Measurements from ENCODE around the gene GJB1. TPM values are rescaled to one million over a fixed set of nuclear protein-coding genes. Genes with fewer than 3 reads are reported as not detected.
"Not testable (repeated sequence)": the region's sequence is repeated elsewhere in the genome, so short reads cannot be mapped to it uniquely, and the experiment has no call there.

Gene GJB1
- total and polyA plus RNA-seq, 9 of the 15 experiments (the other 6 are each of a cell fraction or from before 2014, with no cell fraction given), result 0.11 TPM; not detected in 8

DNA sequence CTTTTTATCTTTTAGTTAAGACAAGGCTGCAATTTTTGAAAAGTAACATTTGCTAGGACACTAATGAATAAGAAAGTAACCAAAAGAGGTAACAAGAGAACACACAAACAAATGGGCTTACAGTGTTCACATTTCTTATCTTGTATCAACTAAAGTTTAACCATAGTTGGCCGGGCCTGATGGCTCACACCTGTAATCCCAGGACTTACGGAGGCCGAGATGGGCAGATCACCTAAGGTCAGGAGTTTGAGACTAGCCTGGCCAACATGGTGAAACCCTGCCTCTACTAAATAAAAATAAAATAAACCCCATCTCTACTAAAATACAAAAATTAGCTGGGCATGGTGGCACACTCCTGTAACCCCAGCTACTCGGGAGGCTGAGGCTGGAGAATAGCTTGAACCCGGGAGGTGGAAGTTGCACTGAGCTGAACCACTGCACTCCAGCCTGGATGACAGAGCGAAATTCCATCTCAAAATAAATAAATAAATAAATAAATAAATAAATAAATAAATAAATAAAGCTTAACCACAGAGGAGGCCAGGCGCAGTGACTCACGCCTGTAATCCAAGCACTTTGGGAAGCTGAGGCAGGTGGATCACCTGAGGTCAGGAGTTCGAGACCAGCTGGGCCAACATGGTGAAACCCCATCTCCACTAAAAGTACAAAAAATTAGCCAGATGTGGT, 42.3 kb upstream of the GJB1 start:
- Histone ChIP-seq H2AFZ (ENCODE audit: low read depth, low read length) (0 out of 2 replicates have a peak overlapping the region, but pooled peaks have one; percentile 72), H3K4me1 (replicated peaks in 1 of 2; ENCODE audit: control insufficient read depth in 2 of 2, insufficient read depth in 2 of 2, low read length in 2 of 2) (peaks cover 4 to 18% of the 10 kb centered on the region in 2 experiments; a peak in 3 of 5 replicates), H3K27ac (ENCODE audit: extremely low read depth, low read depth, low read length) (peak overlapping the region; percentile 97; the same call in 1 of the 3 replicates), H3K9ac (ENCODE audit: insufficient read depth in 1 of 2, low read depth in 2 of 2, low read length in 2 of 2) (peak overlapping the region in 1 of 2 experiments; percentile 96; a peak in 2 of 4 replicates)
- H3K9me1 ChIP-seq (ENCODE audit: control insufficient read depth, insufficient read depth, low read length); BruUV-seq (replicated peaks); H3K4me2 ChIP-seq (ENCODE audit: insufficient read depth, low read length); H3K4me3 ChIP-seq; H4K20me1 ChIP-seq (replicated peaks; ENCODE audit: control insufficient read depth, insufficient read depth, low read length); H3K9me3 ChIP-seq (replicated peaks; ENCODE audit: control insufficient read depth, insufficient read depth, low read depth, low read length); in situ Hi-C loops (cut with MboI); ATAC-seq; DNase-seq (ENCODE audit: extremely low read depth in 1 of 4, low spot score in 3 of 4); H3K36me3 ChIP-seq (ENCODE audit: control insufficient read depth, insufficient read depth, low read length); CTCF ChIA-PET (ENCODE audit: low intra/inter-chr PET ratio); H3K79me2 ChIP-seq (ENCODE audit: control insufficient read depth, insufficient read depth, low read length); H3K27me3 ChIP-seq (ENCODE audit: control insufficient read depth in 2 of 2, insufficient read depth in 2 of 2, low read length in 2 of 2); FAIRE-seq: not testable (repeated sequence)
- intact Hi-C loops (cut with micrococcal nuclease), result loop anchor here (5.0 kb wide), 1 partner anchor 472 kb away; no protein-coding TSS in a partner anchor
- POLR2A ChIA-PET, result interaction anchor here (0.6 to 1.4 kb wide), 2 partner anchors 11 to 79 kb away, joined by 4 to 5 read pairs; no protein-coding TSS in a partner anchor
- WGBS (ENCODE audit: insufficient coverage, low coverage, missing lambda C conversion rate), result 74% methylated on average over 8 of the region's 9 CpGs

DNA sequence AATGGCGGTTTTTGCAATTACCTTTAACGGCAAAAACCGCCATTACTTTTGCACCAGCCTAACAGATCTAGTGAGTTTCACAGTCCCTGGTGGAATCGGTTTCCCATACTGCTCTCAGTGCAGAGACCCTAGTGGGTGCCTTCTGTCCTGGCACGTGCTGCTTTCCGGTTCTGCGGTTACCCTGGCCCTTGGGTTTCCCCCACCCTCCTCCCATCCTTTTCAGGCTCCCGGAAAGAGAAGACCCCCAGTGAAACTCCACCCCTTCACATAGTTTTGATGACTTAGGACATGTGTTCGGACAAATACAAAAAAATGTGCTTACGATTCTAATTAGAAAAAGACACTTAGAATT, 41.5 kb upstream of the GJB1 start:
- Histone ChIP-seq H3K4me2 (ENCODE audit: insufficient read depth, low read length) (peak overlapping the region; percentile 65), H3K4me1 (replicated peaks in 1 of 2; ENCODE audit: control insufficient read depth in 2 of 2, insufficient read depth in 2 of 2, low read length in 2 of 2) (peaks cover 4 to 18% of the 10 kb centered on the region in 2 experiments; a peak in 3 of 5 replicates), H3K27me3 (ENCODE audit: control insufficient read depth in 2 of 2, insufficient read depth in 2 of 2, low read length in 2 of 2) (no peaks in the 10 kb centered on the region), H3K79me2 (ENCODE audit: control insufficient read depth, insufficient read depth, low read length) (no peaks in the 10 kb centered on the region), H3K4me3 (peak overlapping the region; percentile 36), H4K20me1 (replicated peaks; ENCODE audit: control insufficient read depth, insufficient read depth, low read length) (no peaks in the 10 kb centered on the region), H3K27ac (ENCODE audit: extremely low read depth, low read depth, low read length) (peak overlapping the region; percentile 97), H2AFZ (ENCODE audit: low read depth, low read length) (peak overlapping the region; percentile 72), H3K36me3 (ENCODE audit: control insufficient read depth, insufficient read depth, low read length) (no peaks in the 10 kb centered on the region; the same call in 2 of the 3 replicates), H3K9me3 (replicated peaks; ENCODE audit: control insufficient read depth, insufficient read depth, low read depth, low read length) (no peaks in the 10 kb centered on the region), H3K9me1 (ENCODE audit: control insufficient read depth, insufficient read depth, low read length) (no peaks in the 10 kb centered on the region), H3K9ac (ENCODE audit: insufficient read depth in 1 of 2, low read depth in 2 of 2, low read length in 2 of 2) (peak overlapping the region; percentile 90 to 96; a peak in 3 of 4 replicates)
- 7% methylated on average over 9 of the region's 10 CpGs for WGBS (ENCODE audit: insufficient coverage, low coverage, missing lambda C conversion rate)
- ChIA-PET CTCF (ENCODE audit: low intra/inter-chr PET ratio) (interaction anchor here (0.7 kb wide), 1 partner anchor 361 kb away, joined by 4 read pairs; no protein-coding TSS in a partner anchor), POLR2A (interaction anchor here (0.7 to 1.4 kb wide), 6 partner anchors 8 to 353 kb away, joined by 3 to 5 read pairs (median 5); partner anchors contain the start of gene SNX12)
- FAIRE-seq (no peak), DNase-seq (ENCODE audit: extremely low read depth in 1 of 4, low spot score in 3 of 4) (peak in 3 of 4 experiments; percentile 12 to 40 (median 29)), ATAC-seq (peak; percentile 35)
- in situ Hi-C loops (cut with MboI), result no loop called here
- BruUV-seq (replicated peaks), result TSS peak; percentile 63
- intact Hi-C loops (cut with micrococcal nuclease), result loop anchor here (5.0 kb wide), 1 partner anchor 471 kb away; no protein-coding TSS in a partner anchor
- TF ChIP-seq PTTG1 (tag; IDR thresholded peaks at IDR 0.05; ENCODE audit: low read depth) (no peak), PYGO2 (tag; IDR thresholded peaks at IDR 0.05) (no peak), ZNF551 (CRISPR knock-in tag; IDR thresholded peaks at IDR 0.05) (no peak), GTF2F1 (IDR thresholded peaks at IDR 0.05; ENCODE audit: low read depth, low read length) (no peak)
- TF ChIP-seq, protein P1, sequence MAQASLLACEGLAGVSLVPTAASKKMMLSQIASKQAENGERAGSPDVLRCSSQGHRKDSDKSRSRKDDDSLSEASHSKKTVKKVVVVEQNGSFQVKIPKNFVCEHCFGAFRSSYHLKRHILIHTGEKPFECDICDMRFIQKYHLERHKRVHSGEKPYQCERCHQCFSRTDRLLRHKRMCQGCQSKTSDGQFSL (CRISPR knock-in tag; IDR thresholded peaks at IDR 0.05), result no peak
- TF ChIP-seq, protein P1 (tag; IDR thresholded peaks at IDR 0.05), result 0 out of 4 replicates have a peak, but pooled peaks of 1 of the 2 experiments have one; percentile 11
- TF ChIP-seq, protein P2, sequence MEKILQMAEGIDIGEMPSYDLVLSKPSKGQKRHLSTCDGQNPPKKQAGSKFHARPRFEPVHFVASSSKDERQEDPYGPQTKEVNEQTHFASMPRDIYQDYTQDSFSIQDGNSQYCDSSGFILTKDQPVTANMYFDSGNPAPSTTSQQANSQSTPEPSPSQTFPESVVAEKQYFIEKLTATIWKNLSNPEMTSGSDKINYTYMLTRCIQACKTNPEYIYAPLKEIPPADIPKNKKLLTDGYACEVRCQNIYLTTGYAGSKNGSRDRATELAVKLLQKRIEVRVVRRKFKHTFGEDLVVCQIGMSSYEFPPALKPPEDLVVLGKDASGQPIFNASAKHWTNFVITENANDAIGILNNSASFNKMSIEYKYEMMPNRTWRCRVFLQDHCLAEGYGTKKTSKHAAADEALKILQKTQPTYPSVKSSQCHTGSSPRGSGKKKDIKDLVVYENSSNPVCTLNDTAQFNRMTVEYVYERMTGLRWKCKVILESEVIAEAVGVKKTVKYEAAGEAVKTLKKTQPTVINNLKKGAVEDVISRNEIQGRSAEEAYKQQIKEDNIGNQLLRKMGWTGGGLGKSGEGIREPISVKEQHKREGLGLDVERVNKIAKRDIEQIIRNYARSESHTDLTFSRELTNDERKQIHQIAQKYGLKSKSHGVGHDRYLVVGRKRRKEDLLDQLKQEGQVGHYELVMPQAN (IDR thresholded peaks at IDR 0.05; ENCODE audit: borderline replicate concordance), result 0 out of 2 replicates have a peak, but pooled peaks have one; percentile 32
- TF ChIP-seq, protein P3, sequence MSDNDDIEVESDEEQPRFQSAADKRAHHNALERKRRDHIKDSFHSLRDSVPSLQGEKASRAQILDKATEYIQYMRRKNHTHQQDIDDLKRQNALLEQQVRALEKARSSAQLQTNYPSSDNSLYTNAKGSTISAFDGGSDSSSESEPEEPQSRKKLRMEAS (CRISPR knock-in tag; IDR thresholded peaks at IDR 0.05), result 0 out of 2 replicates have a peak, but pooled peaks have one; percentile 4

Measured in K562 (cell line).